Stimulated activated CD4-positive, alpha-beta T cell treated with anti-CD3 and anti-CD28 coated beads, Interleukin-4, amount 100 ng/mL, for 24 hours (primary cell): ENCODE measurements around the gene OR2K2.
"Not testable (repeated sequence)": the region's sequence is repeated elsewhere in the genome, so short reads cannot be mapped to it uniquely, and the experiment has no call there.

Experiments
- DNase-seq: peaks from one replicate; pipeline ENCODE4 v3.0.0-alpha.2; 2020

The OR2K2 gene, protein sequence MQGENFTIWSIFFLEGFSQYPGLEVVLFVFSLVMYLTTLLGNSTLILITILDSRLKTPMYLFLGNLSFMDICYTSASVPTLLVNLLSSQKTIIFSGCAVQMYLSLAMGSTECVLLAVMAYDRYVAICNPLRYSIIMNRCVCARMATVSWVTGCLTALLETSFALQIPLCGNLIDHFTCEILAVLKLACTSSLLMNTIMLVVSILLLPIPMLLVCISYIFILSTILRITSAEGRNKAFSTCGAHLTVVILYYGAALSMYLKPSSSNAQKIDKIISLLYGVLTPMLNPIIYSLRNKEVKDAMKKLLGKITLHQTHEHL

DNA sequence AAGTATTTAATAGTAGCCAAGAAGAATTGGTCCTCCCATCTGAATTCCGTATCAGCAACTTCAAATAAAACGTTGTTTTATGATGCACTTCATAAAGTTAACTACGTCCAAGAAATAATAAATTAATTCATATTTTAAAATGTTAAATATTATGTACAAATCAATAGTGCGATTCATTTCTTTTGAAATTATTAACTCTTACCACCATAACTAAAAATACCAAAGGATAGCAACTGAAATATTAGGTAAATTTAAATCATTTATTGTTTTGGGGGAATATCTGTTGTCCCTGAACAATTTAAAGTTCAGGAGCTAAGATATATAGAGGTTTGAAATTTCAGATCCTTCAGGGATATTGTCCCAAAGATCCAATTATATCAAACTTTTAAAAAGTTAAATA lies at the start of gene OR2K2:
TSS of gene OR2K2 (minus strand) at position 101 of the 400 bp plus-strand sequence. CDS start 1,791 bp downstream, outside the sequence.
- no peak for DNase-seq

DNA sequence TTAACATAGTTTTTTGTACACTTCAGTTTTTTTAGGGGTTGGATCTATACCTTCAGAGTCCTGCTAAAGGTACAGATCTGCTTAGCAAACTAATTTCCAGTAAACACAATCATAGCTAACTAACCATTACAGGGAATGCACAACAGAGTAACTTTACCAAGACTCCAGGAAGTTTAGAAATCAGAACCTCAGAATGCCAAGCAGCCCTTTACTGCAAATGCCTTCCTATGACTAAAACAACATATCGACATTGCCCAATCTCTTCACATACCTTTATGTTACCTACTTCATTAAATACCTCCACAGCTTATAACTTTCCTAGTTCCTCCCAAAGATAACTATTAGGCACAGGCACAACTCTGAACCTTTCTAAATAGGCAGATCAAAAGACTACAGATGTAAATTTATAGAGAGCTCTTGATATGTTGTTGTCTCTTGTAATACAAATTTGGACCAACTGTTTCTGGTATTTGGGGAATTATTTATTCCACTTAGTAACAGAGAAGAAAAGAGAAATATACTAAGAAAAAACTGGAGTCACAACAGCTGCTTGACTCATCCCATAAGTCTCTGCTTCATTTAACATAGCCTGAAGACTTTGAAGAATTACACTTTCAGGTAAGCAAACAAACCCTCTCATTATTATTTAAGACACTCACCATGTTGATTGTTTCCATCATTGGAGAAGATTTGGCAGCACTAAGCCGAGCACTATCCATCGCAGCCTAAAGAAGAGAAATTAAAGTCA lies 46.0 kb upstream of the OR2K2 start:
- no peak for DNase-seq

DNA sequence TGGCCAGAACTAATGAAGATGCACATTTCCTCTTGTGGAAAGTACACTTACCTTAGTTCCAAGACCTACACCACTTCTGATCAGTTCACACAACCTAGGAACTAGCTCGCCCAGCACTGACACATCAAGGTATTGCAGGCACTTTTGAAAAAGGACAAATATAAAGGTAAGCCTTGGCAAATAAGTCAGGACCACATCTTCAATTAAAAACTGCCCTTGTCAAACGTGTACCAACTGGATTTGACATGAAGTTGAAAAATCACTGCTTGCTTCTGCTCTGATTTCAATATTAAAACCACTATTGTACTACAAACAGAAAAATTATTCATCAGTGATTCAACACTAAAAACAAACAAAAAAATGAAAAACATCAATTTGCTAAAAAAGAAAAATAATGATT lies 45.0 kb upstream of the OR2K2 start:
- no peak for DNase-seq

DNA sequence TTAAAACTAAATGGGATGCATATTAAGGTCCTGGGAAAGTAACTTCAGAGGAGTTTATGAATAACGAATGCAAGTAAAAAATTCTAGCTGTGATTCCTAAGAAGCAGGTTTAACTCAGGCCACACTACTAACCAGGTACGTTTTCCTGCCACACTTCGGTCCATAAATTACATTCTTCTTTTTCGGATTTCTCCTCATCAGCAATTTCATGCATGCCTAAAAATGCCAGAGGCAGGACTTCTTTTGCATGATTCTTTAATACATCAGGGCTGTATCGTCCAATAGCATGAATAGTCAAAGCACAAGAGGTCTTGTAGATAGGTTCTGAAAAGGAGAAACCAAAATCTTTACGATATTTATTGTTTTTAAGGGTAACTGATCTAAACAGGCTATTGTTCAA lies 42.3 kb upstream of the OR2K2 start:
- DNase-seq, result no peak

DNA sequence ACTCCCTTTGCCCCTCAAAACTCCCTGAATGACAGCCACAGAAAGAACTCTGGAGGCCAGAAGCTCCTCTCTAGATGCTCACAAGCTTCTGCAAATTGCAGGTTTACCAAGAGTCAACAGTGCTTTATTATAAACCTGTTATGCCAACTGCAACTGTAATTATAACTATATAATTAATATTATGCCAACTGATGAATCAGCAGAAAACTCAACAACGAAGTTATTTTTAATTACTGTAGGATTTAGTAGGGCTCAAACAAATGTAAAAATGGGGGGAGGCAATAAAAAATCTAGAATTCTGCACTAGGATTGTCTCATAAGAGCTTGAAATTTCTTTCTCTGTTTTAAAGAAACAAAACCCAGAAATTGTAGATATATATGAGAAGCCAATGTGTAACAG lies 37.0 kb upstream of the OR2K2 start:
- no peak for DNase-seq

DNA sequence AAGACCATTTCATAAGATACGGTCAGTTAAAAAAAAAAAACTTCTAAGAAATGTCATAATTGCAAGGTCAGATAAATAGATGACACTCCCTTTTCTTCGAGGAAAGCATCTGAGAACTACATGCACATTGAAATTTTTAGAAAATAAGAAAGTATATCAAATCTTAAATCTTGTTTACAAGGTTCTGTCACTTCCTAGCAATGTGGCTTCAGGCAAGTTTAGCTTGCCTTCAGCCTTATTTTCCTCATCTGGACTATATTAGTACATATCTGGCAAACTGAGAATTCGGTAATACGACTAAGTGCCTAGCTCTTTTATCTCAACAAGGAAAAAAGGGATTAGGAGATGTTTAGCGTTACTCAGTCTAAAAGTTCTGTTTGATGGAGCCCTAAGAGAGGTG lies 32.5 kb upstream of the OR2K2 start:
- DNase-seq, result no peak

DNA sequence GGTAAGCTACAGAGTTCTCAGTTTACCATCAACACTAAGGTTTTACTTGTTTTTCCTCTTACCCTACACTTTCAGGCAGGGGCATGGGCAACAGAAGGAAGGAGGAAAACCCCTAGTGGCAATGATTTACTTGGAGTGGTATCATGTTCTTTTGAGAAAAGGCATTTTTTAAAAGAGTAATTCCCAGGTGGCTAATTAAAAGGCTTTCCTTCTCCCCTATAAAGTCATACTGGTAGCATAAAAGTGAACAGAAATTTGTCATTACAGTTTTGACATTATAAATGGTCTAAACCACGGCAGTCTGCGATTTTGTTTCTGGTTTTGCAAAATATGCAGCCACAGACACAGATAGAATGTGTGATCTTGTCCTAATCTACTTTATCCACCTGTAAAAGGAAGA lies 30.9 kb upstream of the OR2K2 start:
- no peak for DNase-seq

DNA sequence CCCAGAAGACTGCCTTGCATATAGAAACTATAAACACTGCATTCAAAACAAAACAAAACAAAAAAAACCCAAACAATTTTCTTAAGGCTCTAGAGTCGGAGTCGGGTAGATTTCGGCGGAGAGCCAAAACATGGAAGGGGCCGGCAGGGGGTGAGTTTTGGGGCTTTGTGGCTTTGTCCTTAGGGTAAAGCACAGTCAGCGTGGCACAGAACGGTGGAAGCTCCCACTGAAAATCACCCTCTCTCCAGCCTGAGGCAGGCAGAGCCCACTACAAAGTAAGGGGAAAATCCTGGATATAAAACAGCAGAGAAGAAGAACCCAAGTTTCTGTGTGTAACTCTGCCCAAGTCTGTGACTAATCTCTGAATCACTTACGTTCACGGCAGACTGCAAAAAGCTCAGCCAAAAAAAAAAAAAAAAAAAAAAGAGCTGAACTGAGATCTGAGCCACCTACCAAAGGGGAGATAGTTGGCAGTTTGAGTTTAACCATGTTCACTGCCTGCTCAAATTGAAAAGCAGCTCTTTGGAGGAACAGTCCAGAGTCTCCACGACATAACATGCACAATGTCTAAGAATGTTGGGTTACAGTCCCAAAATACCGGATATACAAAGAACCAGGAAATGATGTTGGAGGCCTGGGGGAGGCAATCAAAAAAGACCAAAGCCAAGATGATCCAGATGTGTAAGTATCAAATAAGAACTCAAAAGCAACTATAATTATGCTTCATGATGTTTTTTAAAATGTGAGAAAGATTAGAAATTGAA lies 26.6 kb upstream of the OR2K2 start:
- no peak for DNase-seq

DNA sequence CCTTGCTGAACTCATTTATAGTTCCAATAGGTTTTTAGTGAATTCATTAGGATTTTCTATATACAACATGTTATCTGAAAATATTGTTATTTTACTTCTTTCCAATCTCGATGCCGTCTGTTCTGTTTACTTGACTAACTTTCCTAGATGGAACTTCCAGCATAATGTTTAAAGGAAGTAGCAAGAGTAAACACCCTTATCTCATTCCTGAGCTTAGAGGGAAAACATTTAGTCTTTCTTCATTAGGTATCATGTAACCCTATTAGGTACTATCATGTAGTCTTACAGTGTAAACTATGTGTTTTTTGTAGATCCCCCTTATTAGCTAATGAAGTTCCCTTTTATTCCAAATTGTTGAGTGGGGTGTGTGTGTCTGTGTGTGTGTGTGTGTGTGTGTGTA lies 22.5 kb upstream of the OR2K2 start:
- DNase-seq, result no peak

DNA sequence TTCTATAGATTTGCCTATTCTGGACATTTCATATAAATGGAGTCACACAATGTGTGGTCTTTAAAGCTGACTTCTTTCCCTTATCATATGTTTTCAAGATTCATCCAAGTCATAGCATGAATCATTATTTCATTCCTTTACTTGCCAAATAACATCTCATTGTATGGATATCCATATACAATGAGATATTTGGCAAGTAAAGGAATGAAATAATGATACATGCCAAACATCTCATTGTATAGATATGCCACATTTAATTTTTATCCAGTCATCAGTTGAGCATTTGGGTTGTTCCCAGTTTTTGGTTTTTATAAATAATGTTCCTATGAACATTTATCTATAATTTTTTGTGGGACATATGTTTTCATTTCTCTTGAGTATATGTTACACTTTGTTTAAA lies 20.5 kb upstream of the OR2K2 start:
- no peak for DNase-seq

DNA sequence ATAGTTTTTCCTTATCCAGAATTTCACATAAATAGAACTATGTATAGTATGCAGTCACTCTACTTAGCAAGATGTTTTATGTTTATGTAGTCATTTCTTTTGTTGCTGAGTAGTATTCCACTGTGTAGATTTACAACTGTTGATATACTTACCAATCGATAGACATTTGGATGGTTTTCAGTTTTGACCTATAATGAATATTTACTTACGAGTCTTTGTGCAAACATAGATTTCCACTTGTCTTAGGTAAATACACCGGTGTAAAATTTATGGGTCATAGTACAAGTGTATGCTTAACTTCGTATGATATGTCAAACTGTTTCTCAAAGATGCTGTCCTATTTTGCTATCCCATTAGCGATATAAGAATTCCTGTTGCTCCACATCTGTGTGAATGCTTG lies 19.7 kb upstream of the OR2K2 start:
- no peak for DNase-seq

DNA sequence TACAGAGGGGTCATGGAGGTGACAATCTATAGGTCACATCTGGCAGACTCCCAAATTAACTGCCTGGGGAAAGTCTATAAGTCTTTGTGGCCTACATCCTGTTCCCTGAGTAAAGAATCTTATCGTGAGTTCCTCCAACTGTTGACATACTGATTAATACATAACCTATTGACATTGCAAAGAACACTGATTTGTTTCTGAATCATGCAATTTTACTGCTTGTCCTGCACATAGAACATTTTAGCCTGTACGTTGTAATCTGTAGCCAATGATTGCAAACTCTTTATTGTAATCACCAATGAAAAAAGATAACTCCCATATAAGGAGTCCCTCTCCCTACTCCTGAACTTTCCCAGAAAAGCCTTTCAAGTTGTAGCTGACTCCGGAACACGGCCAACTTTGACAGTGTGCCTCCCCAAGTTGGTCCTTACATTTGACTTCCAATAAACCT lies 18.8 kb upstream of the OR2K2 start:
- DNase-seq, result no peak

DNA sequence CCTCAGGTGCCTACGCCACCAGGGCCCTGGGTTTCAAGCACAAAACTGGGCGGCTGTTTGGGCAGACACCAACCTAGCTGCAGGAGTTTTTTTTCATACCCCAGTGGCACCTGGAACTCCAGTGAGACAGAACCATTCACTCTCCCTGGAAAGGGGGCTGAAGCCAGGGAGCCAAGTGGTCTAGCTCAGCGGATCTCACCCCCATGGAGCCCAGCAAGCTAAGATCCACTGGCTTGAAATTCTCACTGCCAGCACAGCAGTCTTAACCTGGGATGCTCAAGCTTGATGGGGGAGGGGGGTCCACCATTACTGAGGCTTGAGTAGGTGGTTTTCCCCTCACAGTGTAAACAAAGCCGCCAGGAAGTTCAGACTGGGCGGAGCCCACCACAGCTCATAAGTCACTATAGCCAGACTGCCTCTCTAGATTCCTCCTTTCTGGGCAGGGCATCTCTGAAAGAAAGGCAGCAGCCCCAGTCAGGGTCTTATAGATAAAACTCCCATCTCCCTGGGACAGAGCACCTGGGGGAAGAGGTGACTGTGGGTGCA lies 4.4 kb upstream of the OR2K2 start:
- DNase-seq, result not testable (repeated sequence)

DNA sequence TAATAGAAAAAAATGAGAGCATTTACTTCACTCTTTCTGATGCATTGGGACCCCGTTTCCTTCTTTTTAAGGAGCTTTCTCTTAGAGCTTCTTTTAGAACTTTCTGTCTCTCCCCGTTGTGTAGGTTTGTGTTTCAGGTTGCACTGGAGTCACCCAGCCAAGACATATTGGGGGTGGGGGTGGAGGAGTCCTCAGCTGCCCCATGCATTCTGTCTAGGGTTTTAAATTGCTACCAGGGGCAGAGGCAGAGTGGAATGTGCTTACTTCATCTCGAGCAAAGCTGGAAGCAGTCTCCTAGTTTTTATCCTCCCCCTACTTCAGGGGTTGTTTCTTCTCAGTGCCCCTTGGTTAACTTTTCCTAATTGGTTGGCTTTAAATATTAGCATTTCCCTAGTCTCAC lies 9.4 kb downstream of the OR2K2 start:
- DNase-seq, result no peak

DNA sequence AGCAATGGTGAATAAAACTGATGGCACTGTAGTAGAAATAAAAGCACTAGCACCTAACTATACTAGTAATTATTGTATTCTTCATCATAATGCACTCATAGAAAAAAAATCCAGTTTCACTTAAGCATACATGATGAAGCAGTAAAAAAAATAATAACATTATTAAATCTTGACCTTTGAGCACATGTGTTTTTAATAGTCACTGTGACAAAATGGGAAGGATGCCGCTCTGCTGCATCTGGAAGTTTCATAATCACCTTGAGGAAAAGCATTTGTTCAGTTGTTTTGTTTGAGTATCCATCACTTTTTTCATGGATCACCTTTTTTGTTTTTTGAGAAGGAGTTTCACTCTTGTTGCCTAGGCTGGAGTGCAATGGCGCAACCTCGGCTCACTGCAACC lies 13.2 kb downstream of the OR2K2 start:
- no peak for DNase-seq

DNA sequence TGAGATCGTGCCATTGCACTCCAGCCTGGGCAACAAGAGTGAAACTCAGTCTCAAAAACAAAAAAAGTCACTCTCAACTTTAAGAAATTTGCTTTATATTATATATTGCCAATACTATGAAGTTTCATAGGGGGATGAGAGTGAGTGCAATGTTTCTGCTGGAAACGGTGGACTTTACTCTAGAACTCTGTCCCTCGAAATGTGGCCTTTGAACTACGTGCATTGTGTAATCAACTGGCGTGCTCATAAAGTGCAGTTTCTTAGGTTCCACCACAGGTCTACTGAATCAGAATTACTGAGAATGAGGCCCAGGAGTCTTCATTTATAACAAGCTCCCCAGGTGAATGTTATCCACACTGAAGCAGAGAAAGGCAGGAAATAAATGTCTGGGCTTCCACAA lies 24.1 kb downstream of the OR2K2 start:
- no peak for DNase-seq

DNA sequence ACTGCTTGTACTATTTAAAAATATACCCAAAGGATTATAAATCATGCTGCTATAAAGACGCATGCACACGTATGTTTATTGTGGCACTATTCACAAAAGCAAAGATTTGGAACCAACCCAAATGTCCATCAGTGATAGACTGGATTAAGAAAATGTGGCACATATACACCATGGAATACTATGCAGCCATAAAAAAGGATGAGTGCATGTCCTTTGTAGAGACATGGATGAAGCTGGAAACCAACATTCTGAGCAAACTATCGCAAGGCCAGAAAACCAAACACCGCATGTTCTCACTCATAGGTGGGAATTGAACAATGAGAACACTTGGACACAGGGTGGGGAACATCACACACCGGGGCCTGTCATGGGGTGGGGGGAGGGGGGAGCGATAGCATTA lies 26.0 kb downstream of the OR2K2 start:
- DNase-seq, result not testable (repeated sequence)

DNA sequence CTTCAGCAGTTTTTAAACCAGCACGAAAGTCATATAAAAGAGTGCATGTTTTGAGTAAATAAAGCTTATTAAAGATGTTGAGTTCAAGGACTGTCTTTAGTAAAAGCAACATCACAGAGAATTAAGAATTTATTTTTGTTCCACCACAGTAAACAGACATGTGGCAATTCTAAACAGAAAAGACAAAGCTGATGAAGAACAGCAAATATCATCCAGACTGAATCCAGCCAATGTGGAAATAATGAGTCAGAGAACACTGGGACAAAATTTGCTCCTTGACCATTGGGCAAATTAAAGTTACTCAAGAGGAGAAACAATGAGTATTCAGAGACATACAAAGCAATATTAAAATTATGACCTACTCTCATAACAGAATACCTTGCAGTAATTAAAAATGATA lies 28.8 kb downstream of the OR2K2 start:
- no peak for DNase-seq

DNA sequence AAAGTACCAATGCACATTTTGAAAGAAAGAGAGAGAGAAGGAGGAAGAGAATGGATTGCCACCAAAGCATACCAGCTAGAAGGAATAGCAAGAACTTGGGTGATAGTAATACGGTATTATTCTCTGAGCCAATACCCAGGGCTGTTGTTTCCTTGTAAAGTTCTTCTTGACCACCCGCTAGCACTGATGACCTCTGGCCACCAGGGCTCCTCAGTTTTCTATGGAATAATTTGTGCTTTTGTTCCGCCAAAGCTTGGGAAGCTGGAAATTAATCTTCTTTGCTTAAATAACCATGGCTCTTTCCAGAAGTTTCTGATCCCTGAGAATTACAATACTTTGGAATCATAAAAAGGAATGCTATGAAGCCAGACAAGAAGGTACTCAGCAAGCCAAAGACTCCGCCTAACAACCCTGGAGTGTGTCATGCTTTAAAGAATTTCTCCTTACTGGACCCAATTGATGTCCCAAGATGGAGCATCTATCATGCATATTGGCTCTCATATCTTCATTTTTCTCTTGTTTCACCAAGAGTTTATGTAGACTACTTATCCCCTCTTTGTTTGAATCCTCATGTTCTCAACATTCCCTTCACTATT lies 29.8 kb downstream of the OR2K2 start:
- DNase-seq, result no peak

DNA sequence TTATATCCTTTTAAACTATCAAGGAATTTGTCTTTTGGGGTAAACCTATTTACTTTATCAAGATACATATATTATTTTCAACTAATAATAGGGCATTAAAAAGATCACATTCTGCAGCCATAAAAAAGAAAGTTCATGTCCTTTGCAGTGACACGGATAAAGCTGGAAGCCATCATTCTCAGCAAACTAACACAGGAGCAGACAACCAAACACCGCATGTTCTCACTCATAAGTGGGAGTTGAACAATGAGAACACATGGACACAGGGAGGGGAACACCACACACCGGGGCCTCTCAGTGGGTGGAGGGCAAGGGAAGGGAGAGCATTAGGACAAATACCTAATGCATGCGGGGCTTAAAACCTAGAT lies 30.4 kb downstream of the OR2K2 start:
- DNase-seq, result not testable (repeated sequence)

DNA sequence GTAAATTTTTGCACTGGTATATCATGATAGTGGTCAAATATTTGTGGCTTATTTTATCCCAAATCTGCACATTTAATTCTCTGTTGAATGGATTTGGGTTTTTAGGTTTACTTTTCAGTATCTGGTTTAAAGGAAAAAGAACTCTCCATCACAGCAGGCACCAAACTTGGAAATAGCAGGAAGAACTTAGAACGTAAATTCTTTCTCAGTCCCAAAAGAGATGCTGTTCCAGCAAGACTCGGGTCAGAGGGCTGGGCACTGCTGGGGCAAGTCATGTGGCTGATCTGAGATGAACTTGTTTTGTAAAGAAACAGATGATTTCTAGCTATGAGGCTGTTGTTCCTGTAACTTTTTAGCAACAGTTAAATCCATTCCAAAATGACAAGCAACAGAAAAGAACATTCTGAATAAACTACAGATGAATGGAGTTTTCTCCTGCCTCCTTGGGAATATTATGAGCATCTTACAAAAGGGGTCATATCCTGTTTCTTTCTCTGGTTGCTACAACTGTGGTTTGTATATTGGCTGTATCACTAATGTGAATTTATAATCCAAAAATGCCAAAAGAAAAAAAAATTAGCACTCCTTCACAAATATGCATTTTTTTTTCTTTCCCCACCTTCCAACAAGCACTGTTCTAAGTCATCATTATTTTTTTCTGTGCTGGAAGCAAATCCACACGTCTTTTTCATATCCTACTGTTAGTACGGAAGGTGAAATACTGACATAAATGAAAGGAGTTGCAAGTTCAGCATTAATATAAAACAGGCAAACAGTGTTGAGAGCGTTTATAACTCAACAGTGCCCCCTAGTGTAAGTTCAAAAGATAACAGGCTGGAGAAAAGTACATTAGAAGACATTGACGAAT lies 31.1 kb downstream of the OR2K2 start:
- no peak for DNase-seq

DNA sequence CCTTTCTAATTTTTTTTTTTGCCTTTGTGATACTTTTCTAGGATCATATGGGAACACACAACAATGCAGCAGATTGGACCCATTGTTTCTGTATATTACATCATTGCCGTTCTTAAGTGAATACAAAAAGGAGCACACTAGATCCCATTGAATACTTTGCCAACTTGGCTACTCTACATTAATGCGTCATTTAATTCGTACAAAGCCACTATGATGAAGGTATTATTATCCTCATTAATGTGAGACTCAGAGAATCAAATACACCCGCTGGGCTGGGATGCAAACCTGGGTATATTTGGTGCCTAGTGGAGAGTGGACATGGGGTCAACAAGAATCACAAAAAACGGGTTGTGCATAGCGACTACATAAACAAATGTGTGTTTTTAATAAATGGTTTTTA lies 31.9 kb downstream of the OR2K2 start:
- DNase-seq, result no peak
